ENCODE measurements around the gene DDX51.

DDX51 gene

GRCh38 chr12:132190012-132190755 lies 46.1 kb upstream of the DDX51 start:
- Histone ChIP-seq H4K91ac (ENCODE audit: low read depth, low read length, poor library complexity) (no peak overlapping the region), H2BK12ac (ENCODE audit: low read length) (peak overlapping the region; percentile 16), H3K4me1 (ENCODE audit: control insufficient read depth in 2 of 2, insufficient read depth in 1 of 2, low read depth in 1 of 2, low read length in 2 of 2) (peaks cover 6 to 9% of the 10 kb centered on the region in 2 donors), H3K27me3 (ENCODE audit: control insufficient read depth in 3 of 3, insufficient read depth in 3 of 3, low read depth in 1 of 3, low read length in 3 of 3) (peaks cover 0 to 76% (median 18%) of the 10 kb centered on the region in 3 experiments), H3K23ac (ENCODE audit: low read depth, low read length, poor library complexity) (no peak overlapping the region), H2BK120ac (ENCODE audit: low read depth, low read length) (no peak overlapping the region), H3K4me3 (ENCODE audit: low read length in 2 of 2) (peak overlapping the region; percentile 44 to 81), H3K4me2 (ENCODE audit: insufficient read depth, low read length, poor library complexity, severe bottlenecking) (peak overlapping the region; percentile 97), H2BK15ac (ENCODE audit: low read length) (peak overlapping the region; percentile 68), H2AFZ (ENCODE audit: low read length) (peak overlapping the region; percentile 89), H3K36me3 (replicated peaks in 1 of 2; ENCODE audit: control insufficient read depth in 2 of 2, insufficient read depth in 2 of 2, low read length in 2 of 2) (no peaks in the 10 kb centered on the region), H3K9me3 (replicated peaks in 1 of 2; ENCODE audit: control insufficient read depth in 2 of 2, insufficient read depth in 1 of 2, low read depth in 1 of 2, low read length in 2 of 2) (peaks cover 11% of the 10 kb centered on the region in 2 donors), H3K9ac (ENCODE audit: low read depth, low read length, poor library complexity) (peak overlapping the region; percentile 78), H4K8ac (ENCODE audit: low read depth, low read length) (no peak overlapping the region), H3K14ac (ENCODE audit: low read length) (peak overlapping the region; percentile 78), H3K4ac (ENCODE audit: low read length) (no peak overlapping the region), H2BK5ac (ENCODE audit: low read length) (peak overlapping the region; percentile 2), H3K27ac (replicated peaks; ENCODE audit: low read length) (no peak overlapping the region), H3K79me1 (ENCODE audit: low read depth, low read length) (peaks cover 2% of the 10 kb centered on the region), H2AK5ac (ENCODE audit: low read depth, low read length) (peak overlapping the region; percentile 36), H3K18ac (ENCODE audit: low read length) (peak overlapping the region; percentile 84)
- no CpG with 5 or more reads among the region's 59 CpGs for WGBS, 2 donors (ENCODE audit: extremely low coverage in 2 of 2, insufficient read length in 2 of 2, insufficient replicate concordance in 1 of 2)
- no peak for DNase-seq (ENCODE audit: low spot score)

GRCh38 chr12:132189378-132190011 lies 45.4 kb upstream of the DDX51 start:
- Histone ChIP-seq H2AFZ (ENCODE audit: low read length) (peak overlapping the region; percentile 89), H3K27me3 (ENCODE audit: control insufficient read depth in 3 of 3, insufficient read depth in 3 of 3, low read depth in 1 of 3, low read length in 3 of 3) (peaks cover 0 to 78% (median 18%) of the 10 kb centered on the region in 3 experiments), H3K4me1 (ENCODE audit: control insufficient read depth in 2 of 2, insufficient read depth in 1 of 2, low read depth in 1 of 2, low read length in 2 of 2) (peaks cover 6 to 9% of the 10 kb centered on the region in 2 donors), H3K18ac (ENCODE audit: low read length) (peak overlapping the region; percentile 99), H3K9me3 (replicated peaks in 1 of 2; ENCODE audit: control insufficient read depth in 2 of 2, insufficient read depth in 1 of 2, low read depth in 1 of 2, low read length in 2 of 2) (peaks cover 11% of the 10 kb centered on the region in 2 donors), H3K23ac (ENCODE audit: low read depth, low read length, poor library complexity) (peak overlapping the region; percentile 93), H3K14ac (ENCODE audit: low read length) (peak overlapping the region; percentile 99), H3K36me3 (replicated peaks in 1 of 2; ENCODE audit: control insufficient read depth in 2 of 2, insufficient read depth in 2 of 2, low read length in 2 of 2) (no peaks in the 10 kb centered on the region), H3K27ac (replicated peaks; ENCODE audit: low read length) (peak overlapping the region; percentile 56), H3K79me1 (ENCODE audit: low read depth, low read length) (peaks cover 2% of the 10 kb centered on the region), H4K91ac (ENCODE audit: low read depth, low read length, poor library complexity) (no peak overlapping the region), H2BK5ac (ENCODE audit: low read length) (peak overlapping the region; percentile 75), H3K9ac (ENCODE audit: low read depth, low read length, poor library complexity) (peak overlapping the region; percentile 95), H2BK12ac (ENCODE audit: low read length) (peak overlapping the region; percentile 90), H4K8ac (ENCODE audit: low read depth, low read length) (peak overlapping the region; percentile 65), H3K4me2 (ENCODE audit: insufficient read depth, low read length, poor library complexity, severe bottlenecking) (peak overlapping the region; percentile 97), H3K4ac (ENCODE audit: low read length) (no peak overlapping the region), H2AK5ac (ENCODE audit: low read depth, low read length) (peak overlapping the region; percentile 96), H3K4me3 (ENCODE audit: low read length in 2 of 2) (peak overlapping the region; percentile 44 to 81), H2BK15ac (ENCODE audit: low read length) (peak overlapping the region; percentile 96), H2BK120ac (ENCODE audit: low read depth, low read length) (peak overlapping the region; percentile 61)
- WGBS, 2 donors (ENCODE audit: extremely low coverage in 2 of 2, insufficient read length in 2 of 2, insufficient replicate concordance in 1 of 2), result no CpG with 5 or more reads among the region's 69 CpGs
- DNase-seq (ENCODE audit: low spot score), result peak; percentile 73

DNA sequence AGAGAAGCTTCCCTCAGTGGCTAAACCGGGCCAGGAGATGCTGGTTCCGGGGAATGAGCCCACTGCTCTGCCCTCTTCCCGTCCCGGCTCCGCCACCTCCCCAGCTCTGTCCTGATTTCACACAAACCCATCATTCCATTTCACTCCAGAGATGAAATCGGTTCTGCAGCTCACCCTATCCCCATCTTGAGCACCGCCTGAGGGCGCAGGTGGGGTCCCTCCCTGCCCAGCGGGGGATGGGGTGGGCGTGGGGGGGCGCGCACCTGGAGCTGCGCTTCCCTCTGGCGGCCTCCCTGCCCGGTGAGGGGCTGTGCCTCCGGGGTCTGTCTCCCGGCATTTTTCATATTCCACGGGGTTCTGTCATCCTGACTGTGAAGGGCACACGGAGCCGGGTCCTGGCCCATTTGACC lies 44.8 kb upstream of the DDX51 start:
- H3K23ac ChIP-seq (ENCODE audit: low read depth, low read length, poor library complexity), result peak overlapping the region; percentile 93
- peak overlapping the region; percentile 96 for H2AK5ac ChIP-seq (ENCODE audit: low read depth, low read length)
- peak overlapping the region; percentile 95 for H3K9ac ChIP-seq (ENCODE audit: low read depth, low read length, poor library complexity)
- peak overlapping the region; percentile 96 for H2BK15ac ChIP-seq (ENCODE audit: low read length)
- peak overlapping the region; percentile 99 for H3K18ac ChIP-seq (ENCODE audit: low read length)
- H3K27me3 ChIP-seq (ENCODE audit: control insufficient read depth in 3 of 3, insufficient read depth in 3 of 3, low read depth in 1 of 3, low read length in 3 of 3), result peaks cover 0 to 79% (median 18%) of the 10 kb centered on the region in 3 experiments
- H3K9me3 ChIP-seq (replicated peaks in 1 of 2; ENCODE audit: control insufficient read depth in 2 of 2, insufficient read depth in 1 of 2, low read depth in 1 of 2, low read length in 2 of 2), result peaks cover 7 to 9% of the 10 kb centered on the region in 2 donors
- peak overlapping the region; percentile 90 for H2BK12ac ChIP-seq (ENCODE audit: low read length)
- H3K14ac ChIP-seq (ENCODE audit: low read length), result peak overlapping the region; percentile 99
- H3K36me3 ChIP-seq (replicated peaks in 1 of 2; ENCODE audit: control insufficient read depth in 2 of 2, insufficient read depth in 2 of 2, low read length in 2 of 2), result no peaks in the 10 kb centered on the region
- H3K4me3 ChIP-seq (ENCODE audit: low read length in 2 of 2), result peak overlapping the region; percentile 44 to 81
- H3K4ac ChIP-seq (ENCODE audit: low read length), result no peak overlapping the region
- DNase-seq (ENCODE audit: low spot score), result no peak
- peaks cover 2% of the 10 kb centered on the region for H3K79me1 ChIP-seq (ENCODE audit: low read depth, low read length)
- no peak overlapping the region for H3K27ac ChIP-seq (replicated peaks; ENCODE audit: low read length)
- H2BK5ac ChIP-seq (ENCODE audit: low read length), result peak overlapping the region; percentile 75
- peak overlapping the region; percentile 89 for H2AFZ ChIP-seq (ENCODE audit: low read length)
- no peak overlapping the region for H4K91ac ChIP-seq (ENCODE audit: low read depth, low read length, poor library complexity)
- peak overlapping the region; percentile 61 for H2BK120ac ChIP-seq (ENCODE audit: low read depth, low read length)
- peak overlapping the region; percentile 97 for H3K4me2 ChIP-seq (ENCODE audit: insufficient read depth, low read length, poor library complexity, severe bottlenecking)
- H3K4me1 ChIP-seq (ENCODE audit: control insufficient read depth in 2 of 2, insufficient read depth in 1 of 2, low read depth in 1 of 2, low read length in 2 of 2), result peaks cover 6 to 9% of the 10 kb centered on the region in 2 donors
- no peak overlapping the region for H4K8ac ChIP-seq (ENCODE audit: low read depth, low read length)
- WGBS, 2 donors (ENCODE audit: extremely low coverage in 2 of 2, insufficient read length in 2 of 2, insufficient replicate concordance in 1 of 2), result no CpG with 5 or more reads among the region's 20 CpGs

- Histone ChIP-seq H3K4ac (ENCODE audit: low read length) (no peak overlapping the region), H3K27ac (replicated peaks; ENCODE audit: low read length) (no peak overlapping the region), H3K23ac (ENCODE audit: low read depth, low read length, poor library complexity) (no peak overlapping the region), H3K9me3 (replicated peaks in 1 of 2; ENCODE audit: control insufficient read depth in 2 of 2, insufficient read depth in 1 of 2, low read depth in 1 of 2, low read length in 2 of 2) (peaks cover 3 to 4% of the 10 kb centered on the region in 2 donors), H3K18ac (ENCODE audit: low read length) (peak overlapping the region; percentile 83), H2AFZ (ENCODE audit: low read length) (no peak overlapping the region), H3K27me3 (ENCODE audit: control insufficient read depth in 3 of 3, insufficient read depth in 3 of 3, low read depth in 1 of 3, low read length in 3 of 3) (peaks cover 0 to 80% (median 18%) of the 10 kb centered on the region in 3 experiments), H3K4me3 (ENCODE audit: low read length in 2 of 2) (no peak overlapping the region), H3K4me1 (ENCODE audit: control insufficient read depth in 2 of 2, insufficient read depth in 1 of 2, low read depth in 1 of 2, low read length in 2 of 2) (peaks cover 6 to 9% of the 10 kb centered on the region in 2 donors), H3K4me2 (ENCODE audit: insufficient read depth, low read length, poor library complexity, severe bottlenecking) (no peak overlapping the region), H2BK120ac (ENCODE audit: low read depth, low read length) (no peak overlapping the region), H2BK12ac (ENCODE audit: low read length) (no peak overlapping the region), H4K8ac (ENCODE audit: low read depth, low read length) (peak overlapping the region; percentile 43), H3K14ac (ENCODE audit: low read length) (peak overlapping the region; percentile 38), H2AK5ac (ENCODE audit: low read depth, low read length) (peak overlapping the region; percentile 96), H3K36me3 (replicated peaks in 1 of 2; ENCODE audit: control insufficient read depth in 2 of 2, insufficient read depth in 2 of 2, low read length in 2 of 2) (no peaks in the 10 kb centered on the region), H2BK15ac (ENCODE audit: low read length) (no peak overlapping the region), H2BK5ac (ENCODE audit: low read length) (no peak overlapping the region), H3K79me1 (ENCODE audit: low read depth, low read length) (peaks cover 2% of the 10 kb centered on the region), H3K9ac (ENCODE audit: low read depth, low read length, poor library complexity) (peak overlapping the region; percentile 24), H4K91ac (ENCODE audit: low read depth, low read length, poor library complexity) (no peak overlapping the region)
- no peak for DNase-seq (ENCODE audit: low spot score)
- no CpG with 5 or more reads among the region's 21 CpGs for WGBS, 2 donors (ENCODE audit: extremely low coverage in 2 of 2, insufficient read length in 2 of 2, insufficient replicate concordance in 1 of 2)
Measured at GRCh38 chr12:132188451-132188901, 44.4 kb upstream of the DDX51 start.
